Amygdala (tissue), 56 donors: Measurements from ENCODE around the gene FAM120C.

Source experiments
- DNase-seq, 56 donors: peaks; one replicate each; lab custom pipeline; 2025; lab: John Stamatoyannopoulos, UW

Gene FAM120C

DNA sequence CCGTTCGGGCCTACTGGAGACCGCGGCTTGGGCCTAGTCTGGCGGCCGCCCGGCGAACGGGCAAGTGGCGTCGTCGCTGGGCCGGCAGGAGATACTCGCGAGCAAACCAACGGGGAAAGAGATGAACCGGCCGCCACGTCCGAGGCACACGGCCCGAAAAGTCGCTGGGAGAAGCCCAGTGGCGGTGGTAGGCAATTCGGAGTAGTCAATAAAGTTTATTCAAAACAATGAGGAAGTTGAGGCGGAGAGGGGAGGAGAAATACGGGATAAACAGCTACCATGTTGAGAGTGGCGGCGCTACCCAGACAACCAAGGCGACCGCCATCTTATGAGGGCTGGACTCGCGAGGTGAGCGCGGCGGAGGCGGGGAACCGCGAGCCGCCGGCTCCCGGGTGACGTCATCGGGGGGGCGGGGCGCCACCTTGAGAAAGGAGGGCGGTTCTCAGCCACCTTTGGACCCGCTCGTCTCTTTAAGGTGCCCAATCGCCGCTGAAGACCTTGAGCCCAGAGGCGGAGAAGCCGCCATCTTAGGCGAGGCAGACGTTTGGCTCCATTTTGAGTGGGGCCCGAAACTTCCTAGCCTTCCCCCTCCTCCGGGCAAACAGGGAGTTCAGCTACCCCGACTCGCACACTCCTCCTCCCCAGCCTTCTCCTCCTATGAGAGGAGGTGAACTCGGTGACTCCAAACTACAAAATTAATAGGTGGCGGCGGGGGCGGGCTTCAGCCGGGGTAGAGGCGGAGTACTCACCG, 138.8 kb downstream of the FAM120C start, which contains the start of gene PHF8:
Gene PHF8, minus strand, starts transcription at position 348 of the 751 bp plus-strand sequence. CDS start 1,745 bp downstream, outside the sequence.
- peak; percentile 17 to 92 (median 78) for DNase-seq

DNA sequence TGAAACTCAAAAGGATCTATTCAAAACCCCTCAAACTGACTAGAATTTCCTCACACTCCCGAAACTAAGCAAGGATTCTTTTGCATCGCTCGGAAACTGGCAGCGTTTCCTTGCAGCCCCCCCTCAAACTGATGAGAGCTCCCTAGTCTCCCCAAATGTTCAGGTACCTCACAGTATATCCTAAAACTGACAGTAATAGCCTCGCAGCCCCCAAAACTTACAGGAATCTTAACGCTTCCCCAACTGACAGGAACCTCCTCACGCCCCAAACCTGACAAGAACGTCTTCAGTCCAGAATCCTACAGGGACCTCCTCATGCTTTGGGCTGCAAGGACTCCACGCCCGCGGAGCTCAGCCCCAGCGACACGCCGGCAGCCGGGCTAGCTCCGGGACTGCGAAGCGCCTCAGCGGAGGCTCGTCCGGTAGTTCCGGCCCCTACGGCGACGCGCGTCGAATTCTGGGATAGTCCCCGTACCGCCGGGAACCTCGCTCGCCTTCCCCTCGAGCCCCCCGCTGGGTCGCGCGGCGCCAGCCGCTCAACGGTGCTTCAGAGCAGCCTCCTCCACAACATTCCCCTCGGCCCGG, 139.4 kb downstream of the FAM120C start:
- DNase-seq = peak in 27 of 56 donors; percentile 5 to 61 (median 28)

DNA sequence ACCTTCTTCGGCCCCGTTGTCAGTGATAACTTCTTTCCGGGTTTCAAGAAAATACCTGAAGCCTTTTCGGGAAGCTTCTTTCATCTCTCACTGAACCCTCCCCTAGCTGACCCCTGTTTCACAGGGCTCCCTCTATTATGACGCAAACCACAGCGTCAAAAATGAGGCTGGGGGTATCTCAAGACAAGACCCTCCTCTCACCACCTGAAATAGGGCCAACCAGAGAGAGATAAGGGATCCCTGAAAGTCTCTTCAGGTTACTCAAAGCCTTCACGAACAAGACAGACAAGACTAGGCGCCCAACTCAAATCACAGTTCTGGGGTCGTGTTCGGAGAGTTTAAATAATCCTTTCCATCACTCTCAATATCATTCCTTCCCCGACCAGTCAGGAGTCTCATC, 140.0 kb downstream of the FAM120C start:
- DNase-seq = peak in 2 of 56 donors; percentile 19 to 20

DNA sequence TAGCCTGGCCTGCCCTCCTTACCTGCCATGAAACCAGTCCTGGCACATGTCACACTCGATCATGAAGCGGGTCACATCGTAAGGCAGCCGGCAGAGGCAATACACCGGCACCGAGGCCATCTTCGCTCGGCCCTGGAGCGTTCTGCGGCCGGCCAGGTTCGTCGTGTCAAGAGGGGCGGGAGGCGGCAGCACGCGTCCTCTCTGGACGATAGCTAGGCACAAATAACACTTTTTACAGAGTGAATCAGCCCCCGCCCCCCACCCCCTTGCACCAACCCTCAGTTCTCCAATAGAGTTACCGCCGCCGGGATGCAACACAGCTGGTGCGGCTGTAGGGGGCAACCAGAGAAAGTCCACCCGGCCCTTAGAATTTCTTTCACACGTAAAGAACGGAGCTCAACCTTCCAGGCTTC, 140.4 kb downstream of the FAM120C start:
- DNase-seq = peak in 36 of 56 donors; percentile 0 to 38 (median 7)

DNA sequence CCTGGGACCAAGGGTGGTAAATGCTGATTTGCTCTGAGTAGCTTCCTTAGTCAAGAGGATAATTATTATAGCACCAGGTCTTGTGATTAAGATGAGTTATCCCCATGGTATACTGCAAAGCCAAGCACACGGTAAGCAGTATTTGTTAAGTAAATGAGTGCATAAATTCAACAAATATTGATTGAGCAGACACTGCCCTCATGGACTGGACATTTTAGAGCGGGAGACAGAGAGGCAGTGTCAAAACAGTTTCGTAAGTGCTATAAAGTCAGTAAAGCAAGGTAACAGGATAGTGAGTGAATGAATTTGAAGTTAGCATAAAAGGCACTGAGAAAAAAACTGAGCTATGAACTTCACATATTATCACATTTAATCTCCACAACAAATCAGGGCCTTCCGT, 152.7 kb downstream of the FAM120C start:
- DNase-seq = no peak

DNA sequence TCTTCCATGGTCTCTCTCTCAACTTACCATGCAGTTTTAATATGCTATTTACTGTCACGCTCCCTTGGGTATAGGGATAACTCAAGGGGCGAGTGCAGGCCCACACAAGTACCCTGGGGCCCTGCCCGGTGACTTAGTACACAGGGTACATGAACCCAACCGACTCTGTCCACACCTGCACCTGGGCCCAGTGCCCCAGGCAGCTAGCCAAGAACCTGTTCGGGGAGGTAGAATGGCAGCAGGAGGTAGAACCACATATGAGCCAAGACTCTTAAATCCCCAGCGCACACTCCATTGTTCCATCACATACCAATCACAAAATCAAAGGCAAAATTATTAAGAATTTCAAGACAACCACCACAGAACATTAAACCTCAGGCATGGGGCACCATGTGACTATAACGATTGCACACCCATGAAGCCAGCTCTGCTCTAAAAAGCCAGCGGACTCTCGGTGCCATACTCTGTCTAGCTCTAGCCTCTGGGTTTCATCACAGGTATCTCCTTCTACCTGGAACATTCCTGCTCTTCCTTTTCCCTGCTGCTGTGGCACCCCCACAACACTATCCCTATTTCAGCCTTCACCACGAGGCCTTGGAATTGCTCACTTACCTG, 153.4 kb downstream of the FAM120C start:
- DNase-seq = no peak

DNA sequence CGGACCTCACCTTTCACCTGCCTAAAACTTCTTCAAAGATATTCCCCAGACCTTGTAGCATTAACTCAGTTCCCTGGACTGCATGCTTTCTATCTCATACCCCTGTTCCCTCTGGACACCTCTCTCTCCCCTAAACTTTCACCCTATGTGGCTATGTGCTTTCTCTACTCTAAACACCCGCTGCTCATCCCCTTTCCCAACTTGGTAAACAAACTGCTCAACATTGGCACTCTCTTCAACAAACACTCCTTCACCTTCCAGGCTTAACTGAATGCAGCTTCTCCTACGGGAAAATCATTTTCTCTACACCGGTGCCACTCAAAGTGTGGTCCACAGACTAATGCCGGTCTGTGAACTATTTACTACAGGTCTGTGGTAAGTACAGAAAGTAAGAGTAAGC, 158.7 kb downstream of the FAM120C start:
- no peak for DNase-seq
